ENCODE data around the gene NCKAP5. TPM values are rescaled to one million over a fixed set of nuclear protein-coding genes. Genes with fewer than 3 reads are reported as not detected.

NCKAP5 gene
- total and polyA plus RNA-seq, 9 of the 15 experiments (the other 6 are each of a cell fraction or from before 2014, with no cell fraction given), result not detected

DNA sequence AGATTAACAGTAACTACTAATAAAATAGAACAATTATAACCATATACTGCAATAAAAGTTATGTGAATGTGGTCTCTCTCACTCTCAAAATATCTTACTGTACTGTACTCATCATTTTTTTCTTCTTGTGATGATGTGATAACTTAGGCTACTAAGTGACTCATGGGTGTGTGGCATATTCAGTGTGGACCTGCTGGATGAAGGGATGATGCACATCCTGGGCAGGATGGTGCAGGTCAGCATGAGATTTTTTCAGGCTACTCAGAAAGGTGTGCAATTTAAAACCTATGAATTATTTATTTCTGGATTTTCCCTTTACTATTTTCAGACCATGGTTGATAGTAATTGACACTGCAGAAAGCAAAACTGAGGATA is 90.7 kb downstream of the NCKAP5 start:
- Histone ChIP-seq H3K4me1 (replicated peaks in 1 of 2; ENCODE audit: control insufficient read depth in 2 of 2, insufficient read depth in 2 of 2, low read length in 2 of 2) (no peaks in the 10 kb centered on the region), H2AFZ (ENCODE audit: low read depth, low read length) (no peak overlapping the region), H3K4me3 (no peak overlapping the region), H3K27ac (ENCODE audit: extremely low read depth, low read depth, low read length) (no peak overlapping the region), H3K27me3 (ENCODE audit: control insufficient read depth in 2 of 2, insufficient read depth in 2 of 2, low read length in 2 of 2) (no peaks in the 10 kb centered on the region), H3K4me2 (ENCODE audit: insufficient read depth, low read length) (no peak overlapping the region), H3K9me1 (ENCODE audit: control insufficient read depth, insufficient read depth, low read length) (no peaks in the 10 kb centered on the region), H3K79me2 (ENCODE audit: control insufficient read depth, insufficient read depth, low read length) (no peaks in the 10 kb centered on the region), H3K36me3 (ENCODE audit: control insufficient read depth, insufficient read depth, low read length) (no peaks in the 10 kb centered on the region), H3K9ac (ENCODE audit: insufficient read depth in 1 of 2, low read depth in 2 of 2, low read length in 2 of 2) (no peak overlapping the region), H4K20me1 (replicated peaks; ENCODE audit: control insufficient read depth, insufficient read depth, low read length) (no peaks in the 10 kb centered on the region), H3K9me3 (replicated peaks; ENCODE audit: control insufficient read depth, insufficient read depth, low read depth, low read length) (no peaks in the 10 kb centered on the region)
- no TSS peak for BruUV-seq (replicated peaks)
- in situ Hi-C loops (cut with MboI) (no loop called here), intact Hi-C loops (cut with micrococcal nuclease) (no loop called here)
- TF ChIP-seq, protein P1, sequence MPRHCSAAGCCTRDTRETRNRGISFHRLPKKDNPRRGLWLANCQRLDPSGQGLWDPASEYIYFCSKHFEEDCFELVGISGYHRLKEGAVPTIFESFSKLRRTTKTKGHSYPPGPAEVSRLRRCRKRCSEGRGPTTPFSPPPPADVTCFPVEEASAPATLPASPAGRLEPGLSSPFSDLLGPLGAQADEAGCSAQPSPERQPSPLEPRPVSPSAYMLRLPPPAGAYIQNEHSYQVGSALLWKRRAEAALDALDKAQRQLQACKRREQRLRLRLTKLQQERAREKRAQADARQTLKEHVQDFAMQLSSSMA (CRISPR knock-in tag; IDR thresholded peaks at IDR 0.05), result no peak
- no peak for TF ChIP-seq THRB (CRISPR knock-in tag; conservative IDR thresholded peaks at IDR 0.05)
- ATAC-seq, result no peak
- FAIRE-seq, result no peak
- no peak for DNase-seq (ENCODE audit: extremely low read depth in 1 of 4, low spot score in 3 of 4)
- ChIA-PET CTCF (ENCODE audit: low intra/inter-chr PET ratio) (no interaction called here), POLR2A (no interaction called here)

GRCh38 chr2:133476931-133477615 is 91.2 kb downstream of the NCKAP5 start:
- Histone ChIP-seq H3K4me1 (replicated peaks in 1 of 2; ENCODE audit: control insufficient read depth in 2 of 2, insufficient read depth in 2 of 2, low read length in 2 of 2) (no peaks in the 10 kb centered on the region), H3K4me2 (ENCODE audit: insufficient read depth, low read length) (no peak overlapping the region), H3K9me1 (ENCODE audit: control insufficient read depth, insufficient read depth, low read length) (no peaks in the 10 kb centered on the region), H4K20me1 (replicated peaks; ENCODE audit: control insufficient read depth, insufficient read depth, low read length) (no peaks in the 10 kb centered on the region), H3K4me3 (no peak overlapping the region), H3K27me3 (ENCODE audit: control insufficient read depth in 2 of 2, insufficient read depth in 2 of 2, low read length in 2 of 2) (no peaks in the 10 kb centered on the region), H2AFZ (ENCODE audit: low read depth, low read length) (no peak overlapping the region), H3K9me3 (replicated peaks; ENCODE audit: control insufficient read depth, insufficient read depth, low read depth, low read length) (no peaks in the 10 kb centered on the region), H3K9ac (ENCODE audit: insufficient read depth in 1 of 2, low read depth in 2 of 2, low read length in 2 of 2) (no peak overlapping the region), H3K27ac (ENCODE audit: extremely low read depth, low read depth, low read length) (no peak overlapping the region), H3K36me3 (ENCODE audit: control insufficient read depth, insufficient read depth, low read length) (no peaks in the 10 kb centered on the region), H3K79me2 (ENCODE audit: control insufficient read depth, insufficient read depth, low read length) (no peaks in the 10 kb centered on the region)
- no peak for TF ChIP-seq SNRNP70 (optimal IDR thresholded peaks at IDR 0.05; ENCODE audit: low read depth, low read length)
- TF ChIP-seq E4F1 (CRISPR knock-in tag; IDR thresholded peaks at IDR 0.05; ENCODE audit: borderline replicate concordance), result no peak
- TF ChIP-seq MAFF (IDR thresholded peaks at IDR 0.05; ENCODE audit: low read length), result peak; percentile 13; the same call in 1 of the 2 replicates
- peak; percentile 24; the same call in 1 of the 2 replicates for TF ChIP-seq ZNF316 (IDR thresholded peaks at IDR 0.05)
- TF ChIP-seq, protein P2, sequence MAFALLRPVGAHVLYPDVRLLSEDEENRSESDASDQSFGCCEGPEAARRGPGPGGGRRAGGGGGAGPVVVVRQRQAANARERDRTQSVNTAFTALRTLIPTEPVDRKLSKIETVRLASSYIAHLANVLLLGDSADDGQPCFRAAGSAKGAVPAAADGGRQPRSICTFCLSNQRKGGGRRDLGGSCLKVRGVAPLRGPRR (CRISPR knock-in tag; IDR thresholded peaks at IDR 0.05), result no peak
- WGBS (ENCODE audit: insufficient coverage, low coverage, missing lambda C conversion rate), result 0% methylated on average over 3 of the region's 3 CpGs
- in situ Hi-C loops (cut with MboI), result no loop called here
- ATAC-seq (no peak), DNase-seq (ENCODE audit: extremely low read depth in 1 of 4, low spot score in 3 of 4) (no peak), FAIRE-seq (no peak)
- BruUV-seq (replicated peaks), result no TSS peak
- intact Hi-C loops (cut with micrococcal nuclease), result no loop called here
- ChIA-PET POLR2A (no interaction called here), CTCF (ENCODE audit: low intra/inter-chr PET ratio) (no interaction called here)

Measured in K562 (cell line).